Activated naive CD8-positive, alpha-beta T cell treated with anti-CD3 and anti-CD28 coated beads, Interleukin-2, amount 10 ng/mL, durations not matched to agents 7 days and 5 days (primary cell): ENCODE data around the gene FAM149A. TPM values are rescaled to one million over a fixed set of nuclear protein-coding genes. Genes with fewer than 3 reads are reported as not detected.

ENCODE experiments used
- ATAC-seq: fragments of 150-1000 bp; cut with Tn5 transposase; one replicate; pipeline ENCODE4 v1.10.0; 2021; ENCODE audit warnings: low read depth, moderate library complexity
- POLR2A ChIA-PET: fragments of 350-600 bp; sonication (Branson Sonifier 250); formaldehyde crosslinking; loops from one replicate; lab custom pipeline; 2021; ENCODE audit warnings: antibody characterized with exemption; lab: Charles Lee
- DNase-seq: peaks from one replicate; pipeline ENCODE4 v3.0.0; 2021
- H3K27ac Mint-ChIP-seq: one replicate; pipeline ENCODE4 v1.8.0; 2022; ENCODE audit warnings: mild to moderate bottlenecking, mixed read lengths
- H3K27me3 Mint-ChIP-seq: one replicate; pipeline ENCODE4 v1.8.0; 2022; ENCODE audit warnings: mild to moderate bottlenecking, moderate library complexity, mixed read lengths
- H3K36me3 Mint-ChIP-seq: one replicate; pipeline ENCODE4 v1.8.0; 2021; ENCODE audit warnings: mild to moderate bottlenecking, mixed read lengths
- H3K4me1 Mint-ChIP-seq: one replicate; pipeline ENCODE4 v1.8.0; 2021; ENCODE audit warnings: mixed read lengths
- H3K4me3 Mint-ChIP-seq: one replicate; pipeline ENCODE4 v1.8.0; 2022; ENCODE audit warnings: mild to moderate bottlenecking, moderate library complexity, mixed read lengths
- H3K9me3 Mint-ChIP-seq: one replicate; pipeline ENCODE4 v1.8.0; 2021; ENCODE audit warnings: mixed read lengths
- total RNA-seq, 2 experiments: library from RNA; stranded (reverse); gene quantifications; one replicate each; pipeline ENCODE4 v1.2.3, GENCODE V29; 2021

The FAM149A gene
- total RNA-seq, 2 experiments from 2014 or later, result 0.88 to 1.4 TPM

- Mint-ChIP-seq H3K9me3 (no peaks in the 10 kb centered on the region), H3K36me3 (no peaks in the 10 kb centered on the region), H3K27ac (no peak overlapping the region), H3K4me1 (no peaks in the 10 kb centered on the region), H3K27me3 (peaks cover 22% of the 10 kb centered on the region), H3K4me3 (no peak overlapping the region)
- POLR2A ChIA-PET, result no interaction called here
- DNase-seq (no peak), ATAC-seq (no peak)
Observed at GRCh38 chr4:186151499-186151898, 47.0 kb downstream of the FAM149A start.

DNA sequence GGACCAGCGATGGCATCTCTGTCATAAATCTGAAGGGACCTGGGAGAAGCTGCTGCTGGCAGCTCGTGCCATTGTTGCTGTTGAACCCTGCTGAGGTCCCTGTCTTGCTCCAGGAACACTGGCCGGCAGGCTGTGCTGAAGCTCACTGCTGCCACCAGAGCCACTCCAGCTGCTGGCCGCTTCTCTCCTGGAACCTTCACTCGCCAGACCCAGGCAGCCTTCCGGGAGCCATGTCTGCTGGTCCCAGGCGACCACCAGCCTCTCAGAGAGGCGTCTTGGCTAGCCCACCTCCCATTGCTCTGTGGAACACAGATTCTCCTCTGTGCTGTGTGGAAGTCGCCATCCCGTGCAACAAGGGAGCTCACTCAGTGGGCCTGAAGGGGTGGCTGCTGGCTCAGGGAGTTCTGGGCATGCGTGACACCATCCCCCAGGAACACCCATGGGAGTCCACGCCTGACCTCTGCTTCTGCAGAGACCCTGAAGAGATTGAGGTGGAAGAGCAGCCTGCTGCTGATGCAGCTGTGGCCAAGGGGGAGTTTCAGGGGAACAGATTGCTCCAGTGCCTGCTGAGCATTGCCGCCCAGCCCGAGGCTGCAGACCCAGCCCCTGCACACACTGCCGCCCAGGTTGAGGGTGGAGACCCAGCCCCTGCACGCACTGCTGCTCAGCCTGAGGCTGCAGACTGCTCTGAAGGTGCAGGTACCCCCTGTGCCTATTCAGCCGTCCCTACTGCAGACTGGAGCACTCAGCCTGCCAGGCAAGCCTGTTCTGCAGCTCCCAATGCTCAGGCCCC, 53.7 kb downstream of the FAM149A start:
- Mint-ChIP-seq H3K27ac (no peak overlapping the region), H3K9me3 (no peaks in the 10 kb centered on the region), H3K4me3 (no peak overlapping the region), H3K27me3 (peaks cover 8% of the 10 kb centered on the region), H3K36me3 (no peaks in the 10 kb centered on the region), H3K4me1 (peaks cover 4% of the 10 kb centered on the region)
- no peak for DNase-seq
- POLR2A ChIA-PET, result no interaction called here
- ATAC-seq, result no peak

- no peaks in the 10 kb centered on the region for H3K9me3 Mint-ChIP-seq
- POLR2A ChIA-PET, result no interaction called here
Observed at GRCh38 chr4:186158966-186159365, 54.5 kb downstream of the FAM149A start.

GRCh38 chr4:186159613-186160012, 55.1 kb downstream of the FAM149A start:
- Mint-ChIP-seq H3K27me3 (peaks cover 4% of the 10 kb centered on the region), H3K27ac (no peak overlapping the region), H3K4me1 (peaks cover 4% of the 10 kb centered on the region), H3K36me3 (no peaks in the 10 kb centered on the region), H3K4me3 (no peak overlapping the region), H3K9me3 (no peaks in the 10 kb centered on the region)
- DNase-seq (no peak), ATAC-seq (no peak)
- POLR2A ChIA-PET, result no interaction called here

More at GRCh38 chr4:186158966-186159365, 54.5 kb downstream of the FAM149A start:
- Mint-ChIP-seq H3K4me3 (no peak overlapping the region), H3K27ac (no peak overlapping the region), H3K36me3 (no peaks in the 10 kb centered on the region), H3K4me1 (peaks cover 4% of the 10 kb centered on the region), H3K27me3 (peaks cover 4% of the 10 kb centered on the region)
- ATAC-seq (no peak), DNase-seq (no peak)

DNA sequence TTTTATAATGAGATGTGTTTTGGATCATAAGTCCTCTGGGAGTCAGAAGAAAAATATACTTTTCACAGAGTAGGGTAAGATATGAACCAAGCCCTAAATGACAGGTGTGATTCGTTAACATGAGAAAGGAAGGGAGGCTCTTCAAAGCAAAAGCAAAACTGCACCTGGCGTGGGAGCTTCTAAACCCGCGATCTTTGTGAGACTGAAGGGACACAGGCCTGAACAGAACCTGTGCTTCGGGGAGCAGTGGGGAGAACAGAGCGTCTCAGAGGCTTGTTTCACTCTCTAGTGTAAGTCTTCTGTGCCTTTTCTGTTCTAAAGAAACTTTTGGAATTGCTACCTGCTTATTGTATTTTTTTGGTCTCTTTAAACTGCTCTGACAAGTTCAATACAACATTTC, 56.6 kb downstream of the FAM149A start:
- DNase-seq, result no peak
- H3K4me1 Mint-ChIP-seq, result peaks cover 4% of the 10 kb centered on the region
- no peaks in the 10 kb centered on the region for H3K27me3 Mint-ChIP-seq
- peak overlapping the region; percentile 66 for H3K27ac Mint-ChIP-seq
- H3K36me3 Mint-ChIP-seq, result no peaks in the 10 kb centered on the region
- H3K4me3 Mint-ChIP-seq, result peak overlapping the region; percentile 63
- POLR2A ChIA-PET, result interaction anchor here (0.9 to 1.0 kb wide), 2 partner anchors 29 to 30 kb away, joined by 3 to 4 read pairs; partner anchors contain the start of gene CYP4V2
- no peaks in the 10 kb centered on the region for H3K9me3 Mint-ChIP-seq
- ATAC-seq, result peak; percentile 73

DNA sequence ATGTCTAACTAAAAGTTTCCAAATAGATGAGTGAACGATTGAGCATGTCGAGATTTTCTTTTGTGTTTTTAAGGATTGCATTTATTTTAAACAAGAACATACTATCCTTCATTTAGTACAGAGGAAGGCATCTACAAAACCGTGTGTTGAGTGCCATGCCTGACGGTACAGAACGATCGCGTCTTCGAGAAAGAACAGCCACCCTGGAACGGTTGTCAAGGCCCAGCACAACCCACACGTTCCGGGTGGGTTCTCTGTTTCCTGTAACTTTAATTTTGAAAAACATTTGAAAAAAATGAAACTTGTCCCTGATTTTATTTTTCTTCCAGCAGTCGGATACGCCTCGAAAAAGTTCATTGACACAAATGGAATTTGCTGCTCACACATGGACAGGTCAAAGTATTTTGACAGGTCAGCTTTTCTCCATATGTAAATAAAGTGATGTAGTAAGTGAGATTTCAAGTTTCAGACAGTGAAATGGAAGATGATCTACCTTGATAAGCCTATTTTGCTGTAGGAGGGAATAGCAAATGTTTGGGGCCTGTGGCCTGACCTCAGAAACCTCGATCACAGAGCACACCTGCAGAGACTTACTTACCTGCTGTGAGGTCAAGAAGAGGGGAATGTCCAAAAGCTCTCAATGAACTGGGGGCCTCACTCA, 62.5 kb downstream of the FAM149A start:
- no peaks in the 10 kb centered on the region for H3K9me3 Mint-ChIP-seq
- H3K4me3 Mint-ChIP-seq, result no peak overlapping the region
- DNase-seq (no peak), ATAC-seq (no peak)
- H3K4me1 Mint-ChIP-seq, result peaks cover 5% of the 10 kb centered on the region
- H3K27me3 Mint-ChIP-seq, result no peaks in the 10 kb centered on the region
- no peaks in the 10 kb centered on the region for H3K36me3 Mint-ChIP-seq
- POLR2A ChIA-PET, result no interaction called here
- H3K27ac Mint-ChIP-seq, result no peak overlapping the region

- ATAC-seq (no peak), DNase-seq (no peak)
- POLR2A ChIA-PET, result no interaction called here
- Mint-ChIP-seq H3K4me3 (no peak overlapping the region), H3K27me3 (no peaks in the 10 kb centered on the region), H3K9me3 (no peaks in the 10 kb centered on the region), H3K4me1 (peaks cover 5% of the 10 kb centered on the region), H3K36me3 (no peaks in the 10 kb centered on the region), H3K27ac (no peak overlapping the region)
Observed at GRCh38 chr4:186167605-186168004, 63.1 kb downstream of the FAM149A start.

DNA sequence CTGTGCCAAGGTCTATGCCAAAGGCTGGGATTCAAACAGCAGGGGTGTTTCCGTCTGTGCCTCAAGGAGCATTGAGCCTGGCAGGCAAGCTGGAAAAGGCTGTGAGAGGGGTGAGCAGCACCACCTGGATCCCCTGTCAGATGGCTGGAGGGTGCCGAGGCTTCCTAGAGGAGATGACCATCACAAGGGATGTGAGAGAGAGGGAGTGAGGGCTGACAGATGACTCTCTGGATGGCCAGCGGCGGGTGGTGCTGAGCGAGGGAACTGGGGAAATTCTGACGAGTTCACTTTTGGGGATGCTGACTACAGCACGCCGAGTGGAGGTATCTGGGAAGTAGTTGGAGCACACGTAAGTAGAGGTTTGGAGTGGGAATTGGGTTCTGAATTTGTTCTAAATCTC, 64.2 kb downstream of the FAM149A start:
- POLR2A ChIA-PET, result no interaction called here
- DNase-seq (no peak), ATAC-seq (no peak)
- H3K27me3 Mint-ChIP-seq, result no peaks in the 10 kb centered on the region
- H3K4me3 Mint-ChIP-seq, result no peak overlapping the region
- H3K4me1 Mint-ChIP-seq, result peaks cover 5% of the 10 kb centered on the region
- no peak overlapping the region for H3K27ac Mint-ChIP-seq
- H3K36me3 Mint-ChIP-seq, result no peaks in the 10 kb centered on the region
- no peaks in the 10 kb centered on the region for H3K9me3 Mint-ChIP-seq

DNA sequence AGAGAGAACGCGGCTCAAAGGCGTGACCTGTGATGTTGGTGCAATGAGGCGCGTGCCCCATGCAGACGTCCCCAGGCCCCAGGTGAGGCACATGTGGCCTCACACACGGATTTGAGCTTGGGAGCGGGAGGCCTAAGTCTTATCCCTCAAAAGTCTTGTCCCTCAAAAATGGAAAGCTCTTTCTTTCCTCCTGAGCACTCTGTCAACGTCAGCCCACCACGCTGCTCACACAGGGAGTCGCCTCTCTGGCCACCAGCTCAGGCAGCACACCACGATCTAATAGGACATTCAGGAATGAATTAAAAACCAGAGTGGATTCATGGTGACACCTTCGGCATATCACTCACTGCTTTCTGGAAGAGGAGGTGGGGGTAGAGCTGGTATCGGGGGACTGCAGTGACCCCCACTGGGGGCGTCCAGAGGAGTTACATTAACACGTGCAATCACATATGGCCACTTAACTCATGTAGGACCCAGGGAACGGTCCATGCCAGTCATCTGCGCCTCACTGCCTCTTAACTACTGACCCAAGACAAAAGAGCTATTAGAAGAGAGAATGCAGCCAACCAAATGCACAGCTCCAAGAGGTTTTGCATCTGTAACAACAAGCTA, 64.9 kb downstream of the FAM149A start:
- POLR2A ChIA-PET, result no interaction called here

GRCh38 chr4:186169945-186170802, 65.7 kb downstream of the FAM149A start:
- Mint-ChIP-seq H3K27me3 (peaks cover 5% of the 10 kb centered on the region), H3K4me1 (peaks cover 5% of the 10 kb centered on the region), H3K27ac (no peak overlapping the region), H3K9me3 (no peaks in the 10 kb centered on the region), H3K36me3 (no peaks in the 10 kb centered on the region), H3K4me3 (no peak overlapping the region)
- DNase-seq, result no peak
- POLR2A ChIA-PET, result no interaction called here
- no peak for ATAC-seq

More for the DNA sequence above, 64.9 kb downstream of the FAM149A start:
- peaks cover 5% of the 10 kb centered on the region for H3K4me1 Mint-ChIP-seq
- H3K4me3 Mint-ChIP-seq, result no peak overlapping the region
- H3K27me3 Mint-ChIP-seq, result peaks cover 5% of the 10 kb centered on the region
- ATAC-seq (no peak), DNase-seq (no peak)
- no peak overlapping the region for H3K27ac Mint-ChIP-seq
- H3K9me3 Mint-ChIP-seq, result no peaks in the 10 kb centered on the region
- H3K36me3 Mint-ChIP-seq, result no peaks in the 10 kb centered on the region

GRCh38 chr4:186170966-186171365, 66.5 kb downstream of the FAM149A start:
- Mint-ChIP-seq H3K9me3 (no peaks in the 10 kb centered on the region), H3K27me3 (peaks cover 10% of the 10 kb centered on the region), H3K4me3 (no peak overlapping the region), H3K4me1 (peaks cover 5% of the 10 kb centered on the region), H3K27ac (no peak overlapping the region), H3K36me3 (no peaks in the 10 kb centered on the region)
- no peak for DNase-seq
- POLR2A ChIA-PET, result no interaction called here
- no peak for ATAC-seq

- H3K27me3 Mint-ChIP-seq, result peaks cover 14% of the 10 kb centered on the region
- no peaks in the 10 kb centered on the region for H3K4me1 Mint-ChIP-seq
- H3K36me3 Mint-ChIP-seq, result no peaks in the 10 kb centered on the region
- no peak overlapping the region for H3K4me3 Mint-ChIP-seq
- H3K27ac Mint-ChIP-seq, result no peak overlapping the region
- POLR2A ChIA-PET, result no interaction called here
- ATAC-seq, result no peak
- no peak for DNase-seq
- H3K9me3 Mint-ChIP-seq, result no peaks in the 10 kb centered on the region
Observed at GRCh38 chr4:186172546-186172945, 68.0 kb downstream of the FAM149A start.

GRCh38 chr4:186188107-186188506, 83.6 kb downstream of the FAM149A start:
- Mint-ChIP-seq H3K36me3 (no peaks in the 10 kb centered on the region), H3K4me1 (peaks cover 20% of the 10 kb centered on the region), H3K9me3 (no peaks in the 10 kb centered on the region), H3K27me3 (peaks cover 12% of the 10 kb centered on the region), H3K4me3 (no peak overlapping the region), H3K27ac (no peak overlapping the region)
- POLR2A ChIA-PET, result no interaction called here
- DNase-seq (no peak), ATAC-seq (no peak)
